ENCODE results near the gene AP1S2.
A peak's percentile ranks its signal among the peaks of the same experiment; 100 is the strongest.
"Not testable (repeated sequence)": the region's sequence is repeated elsewhere in the genome, so short reads cannot be mapped to it uniquely, and the experiment has no call there.

Gene AP1S2

DNA sequence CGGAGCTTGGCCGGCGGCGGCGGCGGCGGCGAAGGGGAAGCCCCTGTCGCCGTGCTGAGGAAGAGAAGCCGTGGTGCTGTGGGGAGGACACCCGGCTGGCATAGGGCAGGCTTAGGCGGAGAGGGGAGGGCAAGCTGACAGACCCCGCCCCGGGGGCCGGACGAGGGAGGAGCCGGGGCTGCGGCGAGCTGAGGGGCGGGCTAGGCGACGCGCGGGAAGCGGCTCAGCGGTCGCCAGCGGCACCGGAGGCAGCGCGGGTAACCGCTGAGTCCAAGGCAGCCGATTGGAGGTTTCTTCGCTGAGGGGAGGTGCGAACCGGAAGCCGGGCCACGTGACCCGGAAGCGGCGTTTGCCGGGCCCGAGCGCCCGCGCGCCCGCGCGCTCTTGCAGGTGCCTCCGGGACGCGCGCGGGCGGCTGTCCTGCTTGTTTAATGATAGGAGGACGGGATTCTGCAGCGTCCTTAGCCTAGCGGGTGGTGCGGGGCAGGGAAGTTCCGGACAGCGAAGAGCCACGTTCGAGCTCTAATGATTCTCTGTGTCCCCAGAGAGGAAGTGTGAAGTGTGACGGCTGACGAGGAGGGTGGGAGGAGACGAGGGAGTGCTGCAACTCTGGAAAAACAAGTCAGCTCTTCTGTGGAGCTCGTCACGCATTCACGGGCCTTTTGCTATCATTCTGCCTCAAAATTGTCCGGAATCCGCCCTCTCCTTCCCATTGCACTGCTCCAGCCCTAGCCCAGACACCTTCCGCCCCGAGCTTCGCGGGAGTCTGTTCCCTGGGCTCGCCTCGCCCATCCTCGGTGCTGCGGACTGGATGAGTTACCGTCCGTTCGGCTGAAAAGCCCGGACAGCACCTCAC is at the start of gene AP1S2:
AP1S2 (minus strand) TSS at position 102 of the 856 bp plus-strand sequence. CDS start 2,289 bp downstream, outside the sequence.
- peak; percentile 83 for DNase-seq (ENCODE audit: low read depth)

DNA sequence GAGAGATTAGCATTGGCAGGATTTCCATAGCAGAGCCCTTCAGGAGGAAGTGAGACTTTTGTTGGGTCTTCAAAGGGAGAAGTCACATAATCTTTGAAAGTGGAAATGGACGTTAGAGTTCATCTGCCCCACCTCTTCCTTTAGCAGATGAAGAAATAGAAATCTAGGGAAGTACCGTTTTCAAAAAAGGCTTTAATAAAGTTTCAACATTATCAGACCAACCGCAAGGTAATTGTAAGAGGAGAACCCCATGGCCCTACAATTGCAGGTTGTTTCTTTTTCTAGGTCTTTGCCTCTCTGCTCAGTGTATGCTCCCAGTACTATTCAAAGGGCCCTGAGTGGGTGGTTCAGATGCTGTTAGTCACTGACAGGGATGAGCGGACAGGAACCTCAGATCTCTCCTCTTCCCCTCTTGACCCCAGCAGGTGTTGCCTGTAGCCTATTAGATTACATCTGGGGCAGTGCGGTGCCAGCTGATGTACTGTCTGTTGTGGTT is 48.6 kb upstream of the AP1S2 start:
- no peak for DNase-seq (ENCODE audit: low read depth)

DNA sequence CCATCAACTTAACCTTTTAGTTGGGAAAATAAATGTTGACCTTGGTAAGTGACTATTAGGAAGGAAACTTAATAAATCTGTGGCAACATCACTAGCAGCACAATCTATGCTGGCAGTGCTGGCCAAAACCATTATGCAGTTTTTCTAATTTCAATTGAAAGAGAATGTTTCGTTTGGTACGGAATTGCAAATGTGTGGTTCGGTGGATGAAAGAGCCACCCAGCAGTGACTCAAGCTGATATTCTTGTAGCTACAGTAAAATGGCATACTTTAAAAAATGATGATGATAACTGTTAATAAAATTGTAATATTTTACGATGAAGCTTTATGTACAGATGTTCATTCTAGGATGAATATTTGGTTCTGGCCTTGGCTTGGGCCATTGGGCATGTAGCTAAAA is 40.7 kb upstream of the AP1S2 start:
- no peak for DNase-seq (ENCODE audit: low read depth)

DNA sequence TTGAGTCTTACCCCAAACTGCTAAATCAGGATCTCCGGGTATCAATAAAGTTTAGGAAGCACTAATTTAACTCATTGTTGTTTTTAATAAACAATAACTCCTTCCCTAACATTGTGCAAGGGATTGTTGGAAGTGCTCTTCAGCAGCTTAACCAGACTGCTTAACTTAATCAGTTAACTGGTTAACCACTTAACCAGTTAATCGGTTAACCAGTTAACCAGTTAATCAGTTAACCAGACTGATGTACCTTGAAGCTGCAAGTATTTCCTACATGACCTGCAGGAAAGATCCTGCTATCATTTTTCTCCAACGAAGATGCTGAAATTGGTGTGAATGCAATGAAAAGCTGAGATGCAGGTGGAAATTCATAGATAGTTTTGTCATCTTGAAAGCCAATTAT is 40.1 kb upstream of the AP1S2 start:
- DNase-seq (ENCODE audit: low read depth) = no peak

DNA sequence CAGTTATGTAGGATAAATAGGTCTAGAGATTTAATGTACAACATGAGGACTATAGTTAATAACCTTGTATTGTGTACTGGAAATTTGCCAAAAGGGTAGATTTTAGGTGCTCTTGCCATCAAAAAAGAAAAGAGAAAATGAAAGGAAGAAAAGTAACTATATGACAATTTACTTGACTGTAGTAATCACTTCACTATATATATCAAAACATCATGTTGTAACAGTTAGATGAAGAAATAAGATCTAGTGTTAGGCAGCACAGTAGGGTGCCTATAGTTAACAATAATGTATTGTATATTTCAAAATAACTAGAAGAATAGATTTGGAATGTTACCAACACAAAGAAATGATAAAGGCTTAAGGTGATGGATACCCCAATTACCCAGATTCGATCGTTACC is 35.9 kb upstream of the AP1S2 start:
- DNase-seq (ENCODE audit: low read depth) = no peak

DNA sequence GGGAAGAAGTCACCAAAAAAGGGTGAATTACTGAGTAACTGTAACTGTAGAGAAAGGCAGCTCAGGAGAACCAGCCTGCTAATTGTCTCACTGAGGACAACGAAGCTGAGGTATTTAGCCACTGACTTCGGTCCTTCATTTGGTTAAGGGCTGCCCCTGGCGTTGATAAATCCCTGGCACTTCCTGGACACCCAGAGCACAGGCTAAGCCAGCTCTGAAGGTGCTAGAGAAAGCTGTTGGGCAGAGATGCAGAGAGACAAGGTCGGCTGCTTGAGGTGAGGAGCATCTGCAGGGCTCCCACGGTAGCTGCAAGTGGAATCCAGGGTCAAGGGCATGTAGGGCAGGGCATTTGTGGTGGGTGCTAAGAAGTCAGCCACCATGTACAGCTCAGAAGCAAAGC is 33.4 kb upstream of the AP1S2 start:
- DNase-seq (ENCODE audit: low read depth) = no peak

DNA sequence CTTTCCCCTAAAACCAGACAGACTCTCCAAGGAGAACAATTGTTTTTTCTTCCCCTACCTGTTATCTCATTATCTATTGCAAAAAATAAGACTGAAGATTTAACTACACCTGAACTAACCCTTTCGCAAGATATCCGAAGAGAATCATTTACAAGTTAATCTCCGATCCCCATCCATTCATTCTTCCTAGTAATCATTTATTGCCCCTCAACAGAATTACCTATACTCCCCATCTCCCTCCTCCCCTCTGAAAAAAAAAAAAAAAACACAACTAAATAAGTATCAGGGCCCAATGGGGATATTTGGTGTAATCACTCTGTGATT is 28.9 kb upstream of the AP1S2 start:
- no peak for DNase-seq (ENCODE audit: low read depth)

DNA sequence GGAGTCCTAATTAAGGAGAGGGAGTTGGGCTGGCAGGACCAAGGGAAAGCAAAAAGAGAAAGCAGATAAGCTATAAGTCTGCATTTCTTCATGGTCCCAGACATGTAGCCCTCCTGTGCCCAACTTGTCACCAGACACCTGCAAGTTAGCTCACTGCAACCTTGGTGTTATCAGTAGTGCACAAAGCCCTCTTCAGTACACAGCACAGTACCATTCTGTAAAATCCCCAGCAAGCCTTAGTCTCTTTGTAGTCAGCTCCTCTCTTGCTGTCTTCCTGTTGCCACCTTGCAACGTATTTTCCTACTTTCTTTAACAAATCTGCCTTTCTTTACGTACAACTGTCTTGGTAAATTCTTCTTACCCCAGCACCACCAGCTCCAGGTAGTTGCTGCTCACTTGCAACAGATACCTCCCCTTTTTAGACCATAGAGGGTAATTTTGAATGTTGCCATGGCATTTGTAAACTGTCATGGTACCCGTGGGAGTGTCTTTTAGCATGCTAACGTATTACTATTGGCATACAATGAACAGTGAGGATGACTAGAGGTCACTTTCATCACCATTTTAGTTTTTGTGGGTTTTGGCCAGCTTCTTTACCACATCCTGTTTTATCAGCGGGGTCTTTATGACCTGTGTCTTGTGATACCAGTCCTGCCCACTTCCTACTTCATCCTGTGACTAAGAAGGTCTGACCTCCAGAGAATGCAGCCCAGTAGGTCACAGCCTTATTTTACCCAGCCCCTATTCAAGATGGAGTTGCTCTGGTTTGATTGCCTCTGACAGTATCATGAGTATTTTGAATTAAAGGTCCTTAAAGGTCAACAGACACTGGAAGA is 28.3 kb upstream of the AP1S2 start:
- peak; percentile 20 for DNase-seq (ENCODE audit: low read depth)

DNA sequence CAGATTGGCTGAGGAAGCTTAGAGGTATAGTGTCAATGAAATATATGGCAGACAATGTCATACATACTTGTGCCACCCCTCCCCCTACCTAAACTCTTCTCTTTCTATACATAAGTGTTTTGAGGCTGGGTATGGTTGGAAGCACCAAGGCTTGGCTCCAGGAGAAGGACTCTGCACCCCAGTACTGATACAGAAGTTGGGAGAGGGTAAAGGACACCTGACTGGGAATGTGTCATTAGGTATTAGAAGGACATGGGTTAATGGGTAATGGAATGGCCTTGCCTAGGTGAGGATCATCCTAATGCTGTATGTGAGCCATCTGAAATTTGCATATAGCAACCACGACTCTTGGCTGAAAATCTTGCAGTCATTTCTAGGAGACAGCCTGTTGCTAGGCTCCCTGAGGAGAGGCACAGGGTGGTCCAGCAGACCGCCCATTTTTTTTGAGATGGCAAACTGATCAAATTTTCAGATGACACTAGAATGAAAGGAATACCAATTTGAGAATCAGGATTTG is 26.8 kb upstream of the AP1S2 start:
- DNase-seq (ENCODE audit: low read depth) = no peak

DNA sequence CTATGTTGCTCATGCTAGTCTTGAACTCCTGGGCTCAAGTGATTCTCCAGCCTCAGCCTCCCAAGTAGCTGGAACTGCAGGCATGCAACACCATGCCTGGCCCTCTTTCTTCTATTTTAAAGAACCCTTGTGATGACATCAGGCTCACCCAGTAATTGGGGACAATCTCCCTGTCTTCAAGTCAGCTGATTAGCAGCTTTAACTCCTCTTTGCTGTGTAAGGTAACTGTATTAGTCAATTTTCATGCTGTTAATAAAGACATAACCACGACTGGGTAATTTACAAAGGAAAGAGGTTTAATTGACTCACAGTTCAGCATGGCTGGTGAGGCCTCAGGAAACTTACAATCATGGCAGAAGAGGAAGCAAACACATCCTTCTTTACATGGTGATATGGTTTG is 23.3 kb upstream of the AP1S2 start:
- DNase-seq (ENCODE audit: low read depth) = not testable (repeated sequence)

DNA sequence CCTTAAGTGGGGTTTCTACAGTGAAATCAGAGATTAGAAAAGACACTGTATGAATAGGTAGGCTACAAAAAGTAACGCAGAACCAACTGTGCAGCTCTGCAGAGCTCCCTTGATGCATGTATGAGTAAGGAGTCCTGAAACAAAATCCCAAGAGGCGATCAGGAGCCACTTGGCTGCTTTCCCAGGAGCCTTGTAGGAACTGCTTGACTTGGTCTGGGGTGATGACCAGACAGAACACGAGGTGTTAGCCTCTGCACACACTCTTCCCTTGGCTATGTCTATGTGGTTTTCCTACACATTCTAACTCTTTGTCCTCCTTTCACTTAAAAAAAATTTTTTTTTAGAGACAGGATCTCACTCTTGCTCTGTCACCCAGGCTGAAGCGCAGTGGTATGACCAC is 22.8 kb upstream of the AP1S2 start:
- peak; percentile 21 for DNase-seq (ENCODE audit: low read depth)

DNA sequence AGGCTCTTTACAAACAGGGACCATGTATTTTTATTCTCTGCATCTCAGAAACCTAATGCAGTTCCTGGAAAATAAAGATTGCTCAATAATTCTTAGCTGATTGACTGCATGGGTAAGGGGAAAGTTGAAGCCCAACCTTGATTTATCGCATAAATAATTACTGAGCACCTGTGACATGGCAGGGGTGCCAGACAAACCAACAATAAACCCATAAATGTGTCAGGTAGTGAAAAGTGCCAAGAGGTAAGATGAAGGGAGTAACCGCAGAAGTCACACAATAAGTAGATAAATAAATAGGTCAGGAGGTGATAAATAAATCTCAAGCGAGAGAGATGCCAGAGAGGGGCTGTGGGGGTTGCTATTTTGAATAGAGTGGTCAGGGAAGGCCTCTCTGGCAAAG is 20.1 kb upstream of the AP1S2 start:
- no peak for DNase-seq (ENCODE audit: low read depth)

DNA sequence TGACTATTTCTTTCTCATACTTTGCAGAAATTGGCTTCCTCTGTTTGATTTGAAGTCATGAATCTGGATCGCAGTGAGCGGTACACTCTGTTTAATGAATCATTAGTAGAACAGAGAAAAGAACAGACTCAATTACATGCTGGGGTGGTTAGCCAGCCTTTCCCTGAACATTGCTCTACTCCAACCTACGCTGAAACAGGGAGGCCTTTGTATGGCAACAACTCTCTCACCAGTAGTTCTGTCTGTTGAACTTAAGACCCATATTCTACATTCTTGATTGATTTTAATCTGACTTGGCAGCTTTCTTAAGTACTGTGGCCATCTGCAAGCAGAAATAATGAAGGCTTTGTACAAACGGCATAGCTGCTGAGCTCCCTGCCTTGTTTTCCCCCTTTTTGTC is 19.0 kb upstream of the AP1S2 start:
- no peak for DNase-seq (ENCODE audit: low read depth)

DNA sequence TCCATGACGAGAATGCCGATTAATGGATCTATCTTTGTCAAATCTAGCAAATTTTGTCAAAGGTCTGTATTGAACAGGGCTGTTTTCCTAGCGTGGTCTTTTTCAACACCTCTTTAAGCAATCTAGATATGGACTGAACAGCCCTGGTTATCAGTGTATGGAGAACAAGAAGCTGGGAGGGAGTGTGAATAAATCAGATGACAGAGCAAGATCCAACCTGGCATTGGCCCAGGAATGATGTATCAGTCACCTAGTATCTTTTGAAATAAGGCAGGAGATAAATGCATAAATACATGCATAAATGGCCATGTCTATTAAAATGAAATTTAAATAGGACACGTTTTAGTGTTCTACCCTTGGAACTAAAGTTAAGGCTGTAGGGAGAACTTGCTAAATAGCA is 15.7 kb upstream of the AP1S2 start:
- DNase-seq (ENCODE audit: low read depth) = no peak

DNA sequence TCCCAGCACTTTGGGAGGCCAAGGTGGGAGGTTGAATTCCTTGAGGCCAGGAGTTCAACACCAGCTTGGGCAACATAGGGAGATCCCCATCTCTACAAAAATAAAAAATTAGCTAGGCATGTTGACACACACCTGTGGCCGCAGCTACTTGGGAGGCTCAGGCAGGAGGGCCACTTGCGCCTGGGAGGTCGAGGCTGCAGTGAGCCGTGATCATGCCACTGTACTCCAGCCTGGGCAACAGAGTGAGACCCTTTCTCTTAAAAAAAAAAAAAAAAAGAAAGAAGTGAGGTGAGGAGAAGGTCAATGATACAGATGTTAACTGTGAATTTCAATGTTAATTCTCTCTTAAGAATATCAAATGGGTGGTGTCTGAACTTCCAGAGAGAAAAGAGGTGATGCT is 15.1 kb upstream of the AP1S2 start:
- no peak for DNase-seq (ENCODE audit: low read depth)

DNA sequence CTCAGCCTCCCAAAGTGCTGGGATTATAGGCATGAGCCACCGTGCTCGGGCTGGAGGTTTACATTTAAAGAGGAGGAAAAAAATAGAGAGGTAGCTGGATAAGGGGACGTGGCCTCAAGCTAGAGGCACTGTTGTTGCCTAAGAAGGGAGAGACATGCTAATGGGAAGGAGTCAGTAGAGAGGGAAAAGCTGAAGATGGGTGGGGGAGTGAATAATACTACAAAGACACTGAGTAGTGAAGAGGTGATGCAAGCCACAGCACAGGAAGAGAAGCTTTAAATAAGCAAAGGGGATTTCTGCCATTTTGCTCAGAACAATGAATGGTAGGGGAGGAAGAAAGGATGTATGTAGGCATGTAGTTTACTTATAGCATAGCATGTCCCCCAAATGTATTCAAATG is 11.5 kb upstream of the AP1S2 start:
- DNase-seq (ENCODE audit: low read depth) = no peak

DNA sequence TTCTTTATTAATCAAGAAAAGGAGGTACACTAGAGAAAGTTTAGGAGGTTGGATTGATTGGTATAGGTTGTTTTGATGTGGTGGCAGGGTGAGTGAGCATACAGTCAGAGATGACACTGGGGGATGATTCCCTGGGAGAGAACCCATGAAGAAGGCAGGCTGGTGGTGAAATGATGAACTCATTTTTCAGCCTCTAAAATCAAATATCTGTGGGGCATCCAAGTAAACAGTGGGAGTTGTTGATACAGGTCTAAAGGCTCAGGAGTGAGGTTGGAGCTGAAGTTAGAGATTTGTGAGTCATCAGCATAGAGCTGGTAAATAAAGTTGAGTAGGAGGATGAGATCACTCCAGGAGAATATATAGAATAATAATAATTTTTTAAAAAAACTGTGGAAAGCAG is 10.0 kb upstream of the AP1S2 start:
- no peak for DNase-seq (ENCODE audit: low read depth)

DNA sequence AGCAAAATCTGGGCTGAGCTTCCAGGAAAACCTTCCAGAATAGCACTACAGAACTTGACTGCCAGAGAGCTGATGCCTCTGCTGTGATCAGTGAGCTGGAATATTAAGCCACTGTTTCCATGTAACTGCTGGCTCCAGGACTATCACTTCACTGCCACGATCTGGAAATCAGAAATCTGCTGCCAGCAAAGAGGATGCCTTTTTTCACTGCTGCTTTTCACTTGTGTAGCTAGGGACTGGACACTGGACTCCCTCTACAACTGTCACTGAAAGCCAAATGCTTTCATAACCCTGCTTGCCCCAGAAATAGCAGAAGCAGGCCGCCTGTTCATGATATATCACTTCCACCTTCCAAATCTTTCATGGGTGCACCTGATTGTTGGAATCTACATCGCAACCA is 9.4 kb upstream of the AP1S2 start:
- DNase-seq (ENCODE audit: low read depth) = no peak

DNA sequence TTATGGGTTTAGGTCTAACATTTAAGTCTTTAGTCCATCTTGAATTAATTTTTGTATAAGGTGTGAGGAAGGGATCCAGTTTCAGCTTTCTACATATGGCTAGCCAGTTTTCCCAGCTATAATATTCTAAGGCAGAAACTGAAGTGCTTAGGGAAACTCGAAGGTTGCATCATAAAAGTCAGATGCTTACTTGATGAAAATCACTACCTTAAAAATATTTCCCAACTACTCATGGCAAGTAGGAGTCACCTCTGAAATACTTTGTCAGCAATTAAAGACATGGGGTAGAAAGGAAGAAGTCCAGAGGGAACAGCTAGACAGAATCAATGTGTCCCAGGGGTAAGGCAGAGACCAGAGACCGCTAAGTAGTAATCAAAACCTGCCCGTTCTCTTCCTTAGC is 6.3 kb upstream of the AP1S2 start:
- DNase-seq (ENCODE audit: low read depth) = no peak

DNA sequence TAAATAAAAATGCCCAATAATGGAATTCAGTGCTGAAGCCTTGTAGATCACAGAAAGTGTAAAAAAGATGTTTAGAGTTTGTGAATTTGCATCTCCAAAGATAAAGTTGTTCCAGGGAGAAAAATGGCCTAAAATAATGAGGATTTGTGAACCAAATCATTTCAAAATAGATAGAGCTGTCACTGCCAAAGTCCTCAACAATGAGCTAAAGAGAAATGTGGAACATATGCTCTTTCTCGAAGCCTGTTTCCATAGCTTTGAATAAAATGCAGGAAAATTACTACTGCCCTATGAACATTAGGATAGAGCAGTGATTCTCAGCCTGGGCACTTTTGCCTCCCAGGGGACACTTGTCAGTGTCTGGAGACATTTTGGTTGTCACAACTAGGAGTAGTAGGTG is 3.4 kb upstream of the AP1S2 start:
- no peak for DNase-seq (ENCODE audit: low read depth)

DNA sequence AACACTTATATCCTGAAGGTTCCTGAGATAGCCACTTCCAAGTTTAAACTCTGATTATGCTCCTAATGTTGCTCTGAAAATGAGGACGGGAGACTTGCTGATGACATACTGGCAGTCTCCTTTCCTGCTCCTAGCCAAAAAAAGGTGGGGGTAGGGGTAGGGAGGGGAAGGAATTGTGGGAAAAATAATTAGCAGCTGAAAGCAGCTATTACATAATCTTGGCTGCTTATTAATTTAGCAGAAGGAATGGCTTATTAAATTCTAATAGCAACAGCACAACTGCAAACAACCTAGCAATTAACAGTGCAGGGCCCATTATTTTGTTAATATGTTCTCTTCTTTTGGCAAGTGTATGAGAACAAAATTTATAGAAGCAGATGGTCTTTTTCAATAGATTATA is 2.0 kb upstream of the AP1S2 start:
- no peak for DNase-seq (ENCODE audit: low read depth)

DNA sequence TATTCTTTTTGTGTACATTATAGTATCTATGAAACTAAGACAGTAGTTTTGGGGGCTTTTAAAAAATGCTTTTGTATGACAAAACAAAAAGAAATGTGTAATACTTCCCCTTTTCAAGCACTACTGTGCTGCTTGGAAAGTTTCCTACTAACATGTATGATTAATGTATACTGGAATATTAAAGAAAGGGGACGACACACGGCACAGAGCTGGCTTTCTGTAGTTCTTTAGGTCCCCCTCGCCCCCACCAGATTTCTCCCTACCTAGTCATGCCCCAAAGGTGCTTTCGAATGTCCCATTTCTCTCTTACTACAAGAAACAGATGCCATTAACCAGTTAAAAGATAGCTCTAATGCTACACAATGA is 1.6 kb upstream of the AP1S2 start:
- DNase-seq (ENCODE audit: low read depth) = no peak

DNA sequence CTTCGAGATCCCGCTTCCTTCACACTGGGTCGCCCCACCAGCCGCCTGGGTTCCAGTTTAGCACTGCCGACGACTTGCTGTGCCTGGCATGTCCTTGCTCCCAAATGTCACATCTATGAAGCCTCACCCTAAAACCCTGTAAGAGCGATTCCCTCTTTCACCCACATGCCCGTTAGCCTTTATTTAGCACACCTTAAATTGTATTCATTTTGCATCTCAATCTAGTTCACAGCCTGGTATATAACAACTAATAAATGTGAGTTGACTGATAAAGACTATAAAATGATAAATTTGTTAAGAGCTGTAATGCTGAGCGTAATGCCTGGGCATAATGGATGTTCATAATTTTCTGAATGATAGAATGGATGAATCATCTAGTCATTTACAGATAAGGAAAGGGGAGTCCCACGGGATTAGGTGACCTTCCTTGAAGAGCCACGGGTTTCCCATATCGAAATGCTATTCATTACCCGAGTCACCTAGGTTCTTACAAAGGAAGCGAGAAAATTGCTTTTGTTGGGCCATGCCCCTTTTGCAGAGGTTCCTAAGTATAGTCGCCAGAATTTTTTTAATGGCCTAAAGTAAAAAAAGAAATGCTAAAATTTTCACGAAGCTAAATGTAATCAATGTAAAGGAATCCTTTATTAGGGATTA is 1.1 kb upstream of the AP1S2 start:
- no peak for DNase-seq (ENCODE audit: low read depth)
